ENCODE results near the gene VSX2. TPM values are rescaled to one million over a fixed set of nuclear protein-coding genes. Genes with fewer than 3 reads are reported as not detected.

VSX2 gene
- total RNA-seq (2014; rRNA removed) (not detected in 2 replicates), Bru-seq, nascent RNA (not detected), BruChase-seq, experiment 1, labeled RNA remaining after a 6-hour chase (not detected), BruChase-seq, experiment 2, labeled RNA remaining after a 2-hour chase (not detected)
- long read RNA-seq, result 0 reads

DNA sequence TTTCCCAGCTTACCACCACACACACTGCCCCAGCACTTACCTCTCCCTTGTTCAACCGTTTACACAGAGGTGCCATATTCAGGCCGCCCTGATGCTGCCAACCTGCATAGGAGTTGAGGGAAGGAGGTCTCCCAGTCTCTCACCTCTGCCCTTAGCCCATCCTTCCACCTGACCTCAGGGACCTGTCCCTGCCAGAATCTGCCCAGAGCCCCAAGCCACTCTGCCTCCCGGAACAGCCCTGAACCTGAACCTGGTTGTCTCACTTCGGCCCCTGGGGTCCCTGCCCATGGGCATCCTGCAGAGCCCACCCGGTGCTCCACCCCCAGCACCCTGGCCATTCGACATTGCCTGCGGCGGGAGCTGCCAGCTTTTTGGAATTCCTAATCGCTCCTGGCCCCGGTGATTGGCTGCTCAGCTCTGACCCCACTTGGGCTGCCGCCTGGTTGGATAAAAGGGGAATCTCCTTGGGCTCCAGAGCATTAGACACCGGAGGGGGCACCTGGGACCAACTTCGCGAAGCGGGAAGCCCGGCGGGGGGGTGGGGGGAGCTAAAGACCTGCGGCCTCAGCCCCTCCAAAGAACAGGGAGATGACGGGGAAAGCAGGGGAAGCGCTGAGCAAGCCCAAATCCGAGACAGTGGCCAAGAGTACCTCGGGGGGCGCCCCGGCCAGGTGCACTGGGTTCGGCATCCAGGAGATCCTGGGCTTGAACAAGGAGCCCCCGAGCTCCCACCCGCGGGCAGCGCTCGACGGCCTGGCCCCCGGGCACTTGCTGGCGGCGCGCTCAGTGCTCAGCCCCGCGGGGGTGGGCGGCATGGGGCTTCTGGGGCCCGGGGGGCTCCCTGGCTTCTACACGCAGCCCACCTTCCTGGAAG, at the start of gene VSX2:
Gene VSX2 (plus strand): TSS at position 476 of the 874 bp plus-strand sequence. CDS start 113 bp downstream, at position 589.
- Histone ChIP-seq H3K79me2 (ENCODE audit: low read length) (no peaks in the 10 kb centered on the region), H3F3A (ENCODE audit: low read length, unreplicated experiment) (no peaks in the 10 kb centered on the region), H3K27ac (ENCODE audit: low read length) (no peak within 1 kb of the TSS), H3K4me1 (ENCODE audit: insufficient read depth, low read length) (no peaks in the 10 kb centered on the region), H3K9me3 (ENCODE audit: low read length) (no peaks in the 10 kb centered on the region), H3K4me2 (ENCODE audit: low read length) (no peak within 1 kb of the TSS), H2AFZ (ENCODE audit: low read length) (no peak within 1 kb of the TSS), H3K27me3 (ENCODE audit: low read length) (peaks cover 49% of the 10 kb centered on the region), H3K36me3 (ENCODE audit: low read depth, low read length) (no peaks in the 10 kb centered on the region), H3K4me3 (ENCODE audit: low read length) (no peak within 1 kb of the TSS), H4K20me1 (ENCODE audit: low read length) (no peaks in the 10 kb centered on the region), H3K9me2 (replicated peaks; ENCODE audit: low read length) (no peaks in the 10 kb centered on the region), H3K9ac (ENCODE audit: low read length) (no peak within 1 kb of the TSS)
- BruUV-seq (replicated peaks), result no TSS peak
- intact Hi-C loops (cut with micrococcal nuclease), result no loop called here
- TF ChIP-seq CTCF (conservative IDR thresholded peaks at IDR 0.05; ENCODE audit: low read depth, low read length) (no peak), EZH2 (IDR thresholded peaks at IDR 0.05; ENCODE audit: low read length, unreplicated experiment) (no peak), EZH2phosphoT487 (IDR thresholded peaks at IDR 0.05; ENCODE audit: borderline replicate concordance, low read length) (no peak)
- DNase-seq, result no peak
- POLR2A ChIA-PET (ENCODE audit: unreplicated experiment), result no interaction called here
- CTCF ChIA-PET, result no interaction called here
- ATAC-seq, result no peak

DNA sequence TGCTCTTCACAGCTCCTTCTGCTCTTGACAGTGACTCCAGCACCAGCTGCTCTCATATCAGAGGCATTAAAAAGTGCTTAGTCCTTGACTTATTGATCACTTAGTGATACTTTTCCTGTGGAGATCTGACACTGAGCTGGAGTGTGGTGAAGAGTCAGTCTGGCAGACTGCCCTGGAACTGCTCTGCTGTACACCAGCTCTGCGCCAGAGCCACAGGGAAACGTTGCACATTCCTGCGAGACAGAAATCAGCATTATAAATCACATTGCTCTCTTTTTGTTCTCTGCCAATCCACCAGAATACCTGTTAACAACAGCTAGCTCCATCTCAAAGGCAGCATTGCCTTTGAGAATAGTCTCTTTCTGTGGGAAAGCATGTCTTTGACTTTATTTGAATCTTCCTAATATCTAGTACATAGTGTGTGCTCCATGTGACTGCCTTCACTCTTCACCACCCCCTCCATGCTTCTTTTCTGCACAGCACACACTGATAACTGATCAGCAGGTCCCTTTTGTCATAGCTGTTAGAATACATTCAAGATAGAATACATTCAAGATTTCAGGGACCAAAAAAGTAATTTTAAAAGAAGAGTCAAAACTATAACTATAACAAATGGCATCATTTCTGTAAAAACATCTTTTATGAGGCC, 48.2 kb upstream of the VSX2 start:
- H4K20me1 ChIP-seq (ENCODE audit: low read length), result no peaks in the 10 kb centered on the region
- no peaks in the 10 kb centered on the region for H3F3A ChIP-seq (ENCODE audit: low read length, unreplicated experiment)
- no peaks in the 10 kb centered on the region for H3K4me1 ChIP-seq (ENCODE audit: insufficient read depth, low read length)
- no peak overlapping the region for H3K4me3 ChIP-seq (ENCODE audit: low read length)
- no peaks in the 10 kb centered on the region for H3K36me3 ChIP-seq (ENCODE audit: low read depth, low read length)
- no peaks in the 10 kb centered on the region for H3K27me3 ChIP-seq (ENCODE audit: low read length)
- BruUV-seq (replicated peaks), result no TSS peak
- TF ChIP-seq CTCF (conservative IDR thresholded peaks at IDR 0.05; ENCODE audit: low read depth, low read length), result no peak
- no peak for TF ChIP-seq EZH2phosphoT487 (IDR thresholded peaks at IDR 0.05; ENCODE audit: borderline replicate concordance, low read length)
- TF ChIP-seq EZH2 (IDR thresholded peaks at IDR 0.05; ENCODE audit: low read length, unreplicated experiment), result no peak
- no peak for DNase-seq
- H3K79me2 ChIP-seq (ENCODE audit: low read length), result no peaks in the 10 kb centered on the region
- intact Hi-C loops (cut with micrococcal nuclease), result no loop called here
- no peaks in the 10 kb centered on the region for H3K9me2 ChIP-seq (replicated peaks; ENCODE audit: low read length)
- no peak overlapping the region for H2AFZ ChIP-seq (ENCODE audit: low read length)
- ATAC-seq, result no peak
- H3K27ac ChIP-seq (ENCODE audit: low read length), result no peak overlapping the region
- no peaks in the 10 kb centered on the region for H3K9me3 ChIP-seq (ENCODE audit: low read length)
- POLR2A ChIA-PET (ENCODE audit: unreplicated experiment), result interaction anchor here (0.5 kb wide), 1 partner anchor 37 kb away, joined by 9 read pairs; no protein-coding TSS in a partner anchor
- CTCF ChIA-PET, result no interaction called here
- no peak overlapping the region for H3K9ac ChIP-seq (ENCODE audit: low read length)
- no peak overlapping the region for H3K4me2 ChIP-seq (ENCODE audit: low read length)

Measured in PC-3 (cell line).